IPS-NIHi7 (cell line): ENCODE data around the gene PIGB.
A peak's percentile ranks its signal among the peaks of the same experiment; 100 is the strongest.
"Not testable (repeated sequence)": the region's sequence is repeated elsewhere in the genome, so short reads cannot be mapped to it uniquely, and the experiment has no call there.

Experiments used
- DNase-seq: peaks from one replicate; pipeline ENCODE4 v3.0.0; 2012; ENCODE audit warnings: mixed read lengths; ENCODE audit errors: extremely low spot score

PIGB gene

DNA sequence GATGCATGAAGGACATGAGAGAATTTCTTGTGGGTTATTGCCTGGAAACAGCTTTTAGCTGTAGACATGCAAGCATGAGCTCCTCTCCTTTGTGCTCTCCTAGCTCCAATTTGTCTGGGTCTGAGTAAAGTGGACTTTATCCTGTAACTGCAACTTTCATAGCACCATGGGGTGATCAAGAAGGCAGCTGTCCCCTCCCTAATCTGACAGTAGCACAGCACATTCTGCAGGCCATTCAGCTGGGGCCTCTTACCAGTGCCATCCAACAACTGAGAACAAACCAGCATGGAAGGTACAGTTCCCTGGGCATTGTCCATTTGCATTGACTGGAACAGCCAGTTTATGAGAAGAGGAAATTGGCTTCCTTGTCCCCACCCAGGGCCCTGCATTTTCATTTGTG, 21.7 kb upstream of the PIGB start:
- DNase-seq = no peak

DNA sequence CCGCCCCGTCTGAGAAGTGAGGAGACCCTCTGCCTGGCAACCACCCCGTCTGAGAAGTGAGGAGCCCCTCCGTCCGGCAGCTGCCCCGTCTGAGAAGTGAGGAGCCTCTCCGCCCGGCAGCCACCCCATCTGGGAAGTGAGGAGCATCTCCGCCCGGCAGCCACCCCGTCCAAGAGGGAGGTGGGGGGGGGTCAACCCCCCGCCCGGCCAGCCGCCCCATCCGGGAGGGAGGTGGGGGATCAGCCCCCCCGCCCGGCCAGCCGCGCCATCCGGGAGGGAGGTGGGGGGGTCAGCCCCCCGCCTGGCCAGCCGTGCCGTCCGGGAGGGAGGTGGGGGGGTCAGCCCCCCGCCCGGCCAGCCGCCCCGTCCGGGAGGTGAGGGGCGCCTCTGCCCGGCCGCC, 16.2 kb upstream of the PIGB start:
- DNase-seq = not testable (repeated sequence)

DNA sequence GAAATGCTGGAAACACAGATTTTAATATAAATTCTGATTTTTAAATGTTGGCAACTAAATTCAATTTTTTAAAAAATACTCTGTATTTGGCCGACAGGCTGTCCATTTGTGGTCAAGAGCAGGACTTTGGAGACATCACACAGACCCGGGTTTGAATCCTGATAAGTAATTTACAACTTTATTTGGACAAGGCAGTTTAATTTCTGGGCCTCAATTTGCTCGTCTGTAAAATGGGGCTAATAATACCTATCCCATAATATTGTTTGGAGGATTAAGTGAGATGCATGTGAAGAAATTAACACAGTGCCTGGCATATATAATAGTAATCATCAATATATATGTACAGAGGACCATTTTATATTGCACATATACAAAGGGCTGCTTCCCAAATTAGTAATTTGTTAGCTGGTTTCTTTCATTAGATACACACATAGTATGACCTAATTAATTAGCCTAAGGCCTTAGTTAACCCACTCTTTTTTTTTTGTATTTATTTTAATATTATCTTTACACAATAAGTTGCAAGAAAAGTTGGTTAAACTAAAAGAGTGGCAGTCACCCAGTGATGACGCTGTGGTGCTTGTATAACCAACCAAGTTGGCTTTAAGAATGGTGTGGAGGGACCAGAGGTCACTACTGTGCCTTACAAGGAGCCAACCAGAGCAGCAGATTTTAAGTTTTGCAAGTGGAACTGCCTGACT, 665 bp downstream of the PIGB start:
- DNase-seq = no peak

DNA sequence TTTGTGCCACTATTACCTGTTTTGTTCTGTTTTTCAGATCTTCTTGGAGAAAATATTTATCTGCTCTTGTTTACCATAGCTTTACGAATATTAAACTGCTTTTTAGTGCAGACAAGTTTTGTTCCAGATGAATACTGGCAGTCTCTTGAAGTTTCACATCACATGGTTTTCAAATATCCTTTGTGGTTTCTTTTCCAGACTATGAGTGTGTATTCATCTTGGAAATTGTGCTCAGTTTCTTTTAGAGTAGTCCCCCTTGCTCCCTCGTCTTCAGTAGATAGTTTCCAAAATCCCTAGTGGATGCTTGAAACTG, 1.2 kb downstream of the PIGB start:
- no peak for DNase-seq

DNA sequence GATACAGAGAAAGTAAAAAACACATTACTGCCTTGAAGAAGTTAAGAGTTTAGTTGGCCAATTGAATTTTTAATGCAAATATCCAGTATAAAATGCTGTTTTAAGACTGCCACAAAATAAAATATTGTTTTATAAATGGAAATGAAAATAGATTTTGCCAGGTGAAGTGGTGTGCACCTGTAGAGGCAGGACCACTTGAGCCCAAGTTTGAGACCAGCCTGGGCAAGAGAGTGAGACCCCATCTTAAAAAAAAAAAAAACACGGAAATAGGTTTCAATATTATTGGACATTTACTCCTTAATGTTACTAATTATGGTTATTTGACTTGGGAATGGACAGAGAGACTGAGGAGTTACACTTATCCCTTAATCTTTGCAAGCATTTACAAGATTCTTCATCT, 1.9 kb downstream of the PIGB start:
- DNase-seq = no peak

DNA sequence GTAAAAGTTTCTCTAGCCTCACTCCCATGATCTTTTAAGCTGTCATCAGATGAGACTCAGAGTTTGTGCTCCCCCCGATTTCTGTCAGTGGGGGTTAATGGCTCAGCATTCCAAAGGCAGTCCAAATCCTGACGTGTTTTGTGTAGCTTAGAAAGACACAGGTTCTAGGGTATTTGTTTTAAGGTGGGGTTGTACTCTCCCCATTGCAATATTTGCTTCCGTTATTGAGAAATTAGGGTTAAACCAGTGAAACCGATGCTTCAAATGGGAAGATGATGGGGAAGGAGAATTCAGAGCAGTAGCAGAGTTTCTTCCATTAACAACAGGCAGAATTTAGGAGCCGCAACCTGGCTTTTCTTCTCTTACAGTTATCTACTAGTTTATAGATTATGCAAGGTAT, 3.4 kb downstream of the PIGB start:
- no peak for DNase-seq

DNA sequence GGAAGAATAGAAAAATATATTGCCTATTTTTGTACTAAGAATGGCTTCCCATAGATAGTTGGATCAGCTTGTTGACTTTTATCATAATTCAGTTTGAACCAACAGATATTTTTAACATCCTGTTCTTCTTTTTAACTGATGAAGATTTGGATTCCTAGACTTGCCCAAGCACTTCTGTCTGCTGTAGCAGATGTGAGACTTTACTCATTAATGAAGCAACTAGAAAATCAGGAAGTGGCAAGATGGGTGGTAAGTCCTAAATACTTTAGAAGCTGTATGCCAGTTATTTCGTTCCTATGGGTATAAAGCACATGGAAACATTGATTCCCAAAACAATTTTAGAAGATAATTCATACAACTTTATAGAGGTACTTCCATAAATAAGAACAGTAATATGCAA, 8.4 kb downstream of the PIGB start:
- DNase-seq = no peak

DNA sequence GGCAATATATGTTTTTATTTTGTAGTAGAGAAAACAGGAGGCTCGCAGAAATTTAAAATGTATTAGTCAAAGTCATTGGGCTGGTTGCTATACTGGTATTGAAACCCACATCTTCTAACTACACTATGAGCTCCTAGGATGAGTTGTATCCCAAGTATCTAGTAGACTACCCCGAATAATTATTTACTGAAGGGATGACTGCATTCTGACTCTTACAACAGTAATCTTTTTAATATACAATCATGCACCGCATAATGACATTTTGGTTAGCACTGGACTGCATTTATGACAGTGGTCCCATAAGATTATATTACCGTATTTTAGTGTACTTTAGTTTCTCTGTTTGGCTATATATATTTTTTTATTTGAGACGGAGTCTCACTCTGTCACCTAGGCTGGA, 15.3 kb downstream of the PIGB start:
- no peak for DNase-seq

DNA sequence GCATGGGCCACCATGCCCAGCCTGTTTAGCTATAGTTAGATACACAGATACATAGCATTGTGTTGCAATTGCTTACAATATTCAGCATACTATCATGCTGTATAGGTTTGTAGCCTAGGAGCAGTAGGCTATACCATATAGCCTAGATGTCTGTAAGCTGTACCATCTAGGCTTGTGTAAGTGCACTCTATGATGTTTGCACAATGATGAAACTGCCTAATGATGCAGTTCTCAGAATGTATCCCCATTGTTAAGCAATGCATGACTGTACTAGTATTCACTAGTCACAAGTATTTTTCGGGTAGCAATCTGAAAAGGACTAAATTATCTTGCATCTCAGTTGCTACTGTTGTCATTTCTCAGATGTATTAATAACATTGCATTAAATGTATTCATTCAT, 16.0 kb downstream of the PIGB start:
- DNase-seq = no peak

DNA sequence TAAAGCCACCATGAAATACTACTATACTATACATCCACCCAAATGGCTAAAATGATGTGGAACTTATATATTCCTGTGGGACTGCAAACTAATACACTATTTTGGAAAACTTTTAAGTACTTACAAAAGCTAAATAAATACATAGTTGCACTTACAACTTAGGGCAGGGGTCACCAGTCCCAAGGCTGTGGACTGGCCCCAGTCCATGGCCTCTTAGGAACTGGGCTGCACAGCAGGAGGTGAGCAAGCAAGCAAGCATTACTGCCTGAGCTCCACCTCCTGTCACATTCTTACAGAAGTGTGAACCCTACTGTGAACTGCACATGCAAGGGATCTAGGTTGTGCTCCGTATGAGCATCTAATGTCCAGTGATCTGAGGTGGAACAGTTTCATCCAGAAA, 18.1 kb downstream of the PIGB start:
- DNase-seq = no peak

DNA sequence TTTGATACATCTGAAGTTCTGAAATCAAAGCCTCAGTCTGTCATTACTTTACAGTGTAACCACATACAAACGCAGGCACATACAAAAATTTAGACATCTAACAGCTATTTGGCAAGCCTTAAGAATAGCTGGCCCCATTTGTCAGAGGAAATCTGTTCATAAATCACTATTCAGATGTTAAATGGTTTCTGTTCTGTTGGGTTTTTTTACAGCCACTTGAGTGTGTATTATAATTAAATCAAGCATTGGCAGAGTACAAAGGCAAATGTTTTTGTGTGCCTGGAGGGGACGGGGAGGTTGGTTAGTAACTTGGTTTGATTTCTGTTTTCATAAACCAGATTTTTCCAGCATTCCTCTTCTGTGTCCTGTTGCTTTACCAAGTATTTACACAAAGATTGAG, 24.1 kb downstream of the PIGB start:
- no peak for DNase-seq

DNA sequence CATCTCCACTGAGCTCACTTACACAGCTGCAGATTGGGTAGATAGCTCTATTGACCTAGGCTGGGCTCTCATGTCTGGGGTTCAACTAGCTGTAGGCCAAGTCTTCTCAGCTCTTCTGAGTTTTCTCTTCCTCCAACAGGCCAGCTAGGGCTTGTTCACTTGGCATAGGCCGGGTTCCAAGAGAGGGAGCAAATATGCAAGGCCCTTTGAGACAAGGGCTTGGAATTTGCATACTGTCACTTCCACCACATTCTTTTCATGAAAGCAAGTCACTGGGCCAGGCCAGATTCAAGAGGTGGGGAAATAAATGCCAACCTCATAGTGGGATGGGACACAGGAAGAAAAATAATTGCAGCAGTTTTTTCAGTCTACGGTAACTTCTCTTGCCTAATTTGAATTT, 25.2 kb downstream of the PIGB start:
- peak; percentile 35 for DNase-seq

DNA sequence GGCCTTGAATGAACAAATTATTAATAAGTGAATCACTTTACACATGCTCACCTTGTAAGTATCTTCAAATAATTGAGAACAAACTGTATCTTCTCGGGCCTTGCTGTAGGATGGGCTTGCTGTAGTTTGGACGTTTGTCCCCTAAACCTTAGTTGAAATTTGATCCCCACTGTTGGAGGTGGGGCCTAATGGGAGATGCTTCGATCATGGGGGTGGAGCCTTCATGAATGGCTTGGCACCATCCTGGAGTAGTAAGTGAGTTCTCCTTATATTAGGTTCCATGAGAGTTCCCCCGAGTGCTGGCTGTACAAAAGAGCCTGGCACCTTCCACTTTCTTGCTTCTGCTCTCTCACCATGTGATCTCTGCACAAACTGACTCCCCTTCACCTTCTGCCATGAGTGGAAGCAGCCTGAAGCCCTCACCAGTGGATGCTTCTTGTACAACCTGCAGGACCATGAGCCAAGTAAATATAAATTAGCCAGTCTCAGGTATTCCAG, 29.3 kb downstream of the PIGB start:
- peak; percentile 52 for DNase-seq

DNA sequence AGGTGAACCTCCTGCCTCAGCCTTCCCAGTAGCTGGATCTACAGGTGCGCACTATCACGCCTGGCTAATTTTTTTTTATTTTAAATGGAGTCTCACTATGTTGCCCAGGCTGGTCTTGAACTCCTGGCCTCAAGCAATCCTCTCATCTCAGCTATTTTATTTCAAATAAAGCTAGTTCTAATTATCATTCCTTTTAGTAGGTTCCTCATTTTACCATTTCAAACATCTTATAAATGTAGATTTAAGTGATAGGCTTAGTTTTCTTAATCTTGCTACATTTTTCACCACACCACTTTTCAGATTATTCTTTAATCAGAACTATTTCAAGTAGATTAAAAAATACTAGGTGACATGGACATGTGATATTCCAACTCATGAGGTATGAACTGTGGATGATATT, 30.3 kb downstream of the PIGB start:
- DNase-seq = no peak

DNA sequence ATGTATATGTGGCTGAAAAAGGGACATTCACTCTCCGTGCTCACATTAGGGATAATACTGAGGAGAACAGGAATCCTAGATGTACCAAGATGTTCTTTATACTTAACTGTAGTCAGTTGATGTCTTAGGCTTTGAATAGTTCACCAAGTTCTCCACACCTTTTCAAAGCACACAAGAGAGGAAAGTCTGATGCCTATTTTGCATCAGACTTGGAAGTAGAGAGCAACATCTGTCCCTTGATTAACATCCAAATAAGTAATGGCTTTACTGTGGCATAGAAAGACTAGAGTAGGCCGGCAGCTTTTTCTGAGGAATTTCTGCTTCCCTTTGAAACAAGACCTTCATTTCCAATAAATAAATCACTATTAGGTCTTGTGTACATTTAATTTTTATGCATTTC, 34.0 kb downstream of the PIGB start:
- peak; percentile 21 for DNase-seq

DNA sequence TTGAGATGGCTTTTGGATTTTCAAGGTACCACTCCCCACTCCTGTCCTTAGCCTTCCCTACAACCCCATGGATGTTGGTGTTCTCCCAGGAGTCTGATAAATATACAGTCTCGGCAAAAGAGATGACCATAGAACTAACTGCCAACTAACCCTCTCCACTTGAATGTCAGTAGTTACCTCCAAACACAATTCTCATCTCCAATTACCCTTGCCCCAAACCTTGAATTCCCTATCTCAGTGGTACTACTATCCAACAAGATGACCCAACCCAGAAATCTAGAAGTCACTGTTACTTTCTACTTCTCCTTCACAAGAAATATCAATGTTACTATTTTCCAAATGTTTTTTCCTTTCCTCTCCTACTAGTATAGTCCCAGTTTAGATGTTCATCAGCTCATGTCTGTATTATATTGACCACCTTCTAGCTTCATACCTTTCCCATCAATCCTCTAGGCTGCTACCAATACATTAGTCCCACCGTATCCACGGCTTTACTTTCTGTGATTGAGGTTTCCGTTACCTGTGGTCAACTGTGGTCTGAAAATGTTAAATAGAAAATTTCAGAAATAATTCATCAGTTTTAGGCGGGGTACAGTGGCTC, 38.1 kb downstream of the PIGB start:
- DNase-seq = no peak

DNA sequence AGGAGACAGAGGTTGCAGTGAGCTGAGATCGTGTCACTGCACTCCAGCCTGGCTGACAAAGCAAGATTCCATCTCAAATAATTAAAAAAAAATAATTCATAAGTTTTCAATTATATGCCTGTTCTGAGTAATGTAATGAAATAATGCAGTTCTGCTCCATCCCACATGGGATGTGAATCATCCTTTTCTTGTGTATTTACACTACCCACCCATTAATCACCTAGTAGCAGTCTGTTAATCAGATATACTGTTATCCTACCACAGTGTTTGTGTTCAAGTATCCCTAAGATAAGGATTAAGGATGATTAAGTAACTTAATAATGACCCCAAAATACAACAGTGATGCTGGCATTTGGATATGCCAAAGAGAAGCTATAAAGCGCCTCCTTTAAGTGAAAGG, 38.8 kb downstream of the PIGB start:
- no peak for DNase-seq

DNA sequence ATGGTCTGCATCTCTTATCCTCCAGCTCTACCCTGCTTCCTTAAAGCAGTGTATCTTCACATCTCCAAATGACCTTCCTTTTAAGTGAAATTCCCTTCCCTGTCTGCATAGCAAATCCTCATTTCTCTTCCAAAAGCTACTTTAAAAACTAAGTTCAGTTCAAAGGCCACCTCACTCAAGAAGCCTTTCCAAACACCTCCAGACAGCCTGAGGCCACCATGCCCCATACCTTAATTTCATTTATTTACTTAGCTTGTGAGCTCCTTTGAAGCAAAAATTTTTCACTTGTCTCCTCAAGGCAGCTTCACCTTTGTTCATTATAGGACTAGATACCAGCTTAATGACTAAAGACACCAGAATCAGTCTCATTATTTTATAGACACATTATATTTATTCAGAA, 39.4 kb downstream of the PIGB start:
- DNase-seq = no peak

DNA sequence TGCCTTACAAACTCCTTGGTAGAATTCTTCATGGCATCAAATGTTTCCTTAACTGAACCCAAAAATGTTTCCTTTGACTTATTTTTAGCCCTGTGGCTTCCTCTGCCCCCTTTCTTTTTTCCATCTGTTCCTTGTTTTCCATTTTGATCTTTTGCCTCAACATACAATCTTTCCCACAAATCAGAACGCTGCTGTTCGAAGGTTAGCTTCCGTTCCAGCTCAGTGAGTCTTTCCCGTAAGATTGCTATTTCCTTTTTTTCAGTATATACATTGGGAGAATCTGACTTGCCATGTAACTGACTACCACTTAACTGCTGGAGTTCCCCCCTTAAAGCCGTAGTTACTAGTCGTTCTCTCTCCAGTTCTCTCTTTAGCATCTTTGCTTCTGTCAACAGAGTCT, 41.2 kb downstream of the PIGB start:
- no peak for DNase-seq

DNA sequence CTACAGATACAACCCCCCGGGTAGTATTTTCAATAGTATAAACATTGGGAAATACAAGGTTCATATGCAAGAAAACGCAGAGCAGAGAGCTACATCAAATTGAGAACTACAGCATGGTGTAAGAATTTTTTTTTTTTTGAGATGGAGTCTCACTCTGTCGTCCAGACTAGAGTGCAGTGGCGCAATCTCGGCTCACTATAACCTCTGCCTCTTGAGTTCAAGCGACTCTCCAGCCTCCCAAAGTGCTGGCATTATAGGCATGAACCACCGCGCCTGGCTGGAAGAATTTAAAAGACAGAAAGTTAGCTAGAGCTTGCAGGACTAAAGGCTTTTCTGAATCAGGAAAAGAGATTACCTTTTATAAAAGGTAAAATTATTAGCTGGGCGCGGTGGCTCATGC, 42.0 kb downstream of the PIGB start:
- DNase-seq = no peak

DNA sequence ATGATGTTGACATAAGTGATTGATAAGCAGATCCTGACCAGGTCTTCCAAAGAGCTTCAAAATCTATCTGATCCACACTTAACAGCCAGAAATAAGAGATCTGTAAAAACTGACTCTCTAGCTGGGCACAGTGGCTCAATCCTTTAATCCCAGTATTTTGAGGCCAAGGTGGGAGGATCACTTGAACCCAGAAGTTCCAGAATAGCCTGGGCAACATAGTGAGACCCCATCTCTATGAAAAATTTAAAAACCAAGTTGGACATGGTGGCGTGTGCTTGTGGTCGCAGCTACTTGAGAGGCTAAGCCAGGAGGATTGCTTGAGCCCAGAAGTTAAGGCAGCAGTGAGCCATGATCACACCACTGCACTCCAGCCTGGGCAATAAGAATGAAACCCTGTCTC, 43.6 kb downstream of the PIGB start:
- no peak for DNase-seq

DNA sequence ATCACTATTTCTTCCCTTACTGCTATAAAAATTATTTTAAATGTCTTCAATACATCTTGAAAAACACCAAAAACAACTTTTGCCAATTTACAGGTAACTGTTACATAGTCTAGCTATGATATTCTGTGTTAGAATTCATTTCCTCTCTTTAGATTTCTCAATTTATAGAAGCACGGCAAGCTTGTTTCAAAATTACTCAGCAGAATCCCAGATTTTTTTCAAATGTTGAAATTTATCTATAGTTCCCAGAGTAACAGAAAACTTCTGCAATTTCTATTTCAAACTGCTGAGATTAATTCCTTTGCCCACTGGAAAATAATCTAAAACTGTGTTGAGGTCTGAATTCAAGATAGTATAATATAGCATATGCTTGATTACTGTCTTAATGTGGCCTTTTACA, 48.0 kb downstream of the PIGB start:
- DNase-seq = no peak

DNA sequence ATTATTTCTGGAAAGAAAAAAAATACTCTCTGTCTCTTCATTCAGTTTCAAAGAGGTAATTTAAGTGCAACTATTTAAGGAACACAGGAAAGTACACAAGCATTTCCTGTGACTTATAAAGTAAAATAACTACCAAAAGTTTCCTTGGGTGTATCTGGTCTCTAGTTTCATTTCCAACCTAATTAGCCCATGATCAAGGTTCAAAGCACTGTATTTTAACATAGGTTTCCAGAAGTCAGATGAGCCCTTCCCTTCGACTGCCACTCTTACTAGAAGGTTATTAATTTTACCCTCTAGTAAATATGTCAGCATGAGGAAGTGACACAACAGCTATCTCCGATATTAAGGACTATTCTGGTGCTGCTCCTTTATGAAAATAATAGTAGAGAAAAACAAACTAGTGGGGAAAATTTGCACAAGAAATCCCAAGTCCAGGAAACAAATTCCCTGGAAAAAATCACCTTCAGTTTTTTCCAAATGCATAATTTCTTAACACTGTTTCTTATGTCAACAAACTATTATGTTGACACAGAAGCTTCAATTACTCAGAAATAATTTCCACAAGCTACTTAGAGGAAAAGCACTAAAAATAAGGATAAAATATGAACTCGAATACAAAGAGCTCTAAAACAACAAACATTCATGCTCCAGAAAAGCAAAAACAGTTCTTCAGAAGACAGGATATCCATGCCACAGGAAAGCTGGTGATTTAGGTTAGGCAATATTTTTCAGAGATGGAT, 53.8 kb downstream of the PIGB start:
- DNase-seq = no peak
